Lower leg skin (tissue), 4 donors: ENCODE data around the gene ADCYAP1R1. TPM values are rescaled to one million over a fixed set of nuclear protein-coding genes. Genes with fewer than 3 reads are reported as not detected.

ENCODE experiments used
- DNase-seq, 2 donors: peaks; one replicate each; pipeline ENCODE4 v3.0.0-alpha.2; 2019; ENCODE audit warnings: low spot score in 2 of 2
- H3K4me3 ChIP-seq: fragments of 200-600 bp; sonication (generic); 2 replicates; pipeline ENCODE4 v1.5.1; 2017; ENCODE audit warnings: mild to moderate bottlenecking, low read depth; ENCODE audit not compliant: poor library complexity, severe bottlenecking
- CTCF ChIP-seq, 3 donors: fragments of 450-650 bp; IDR thresholded peaks; one replicate each; pipeline ENCODE4 v1.5.1; 2016; ENCODE audit warnings: antibody characterized with exemption in 3 of 3, mild to moderate bottlenecking in 3 of 3, moderate library complexity in 2 of 3
- POLR2A ChIP-seq, 2 donors: fragments of 450-650 bp; IDR thresholded peaks; one replicate each; pipeline ENCODE4 v1.6.1; 2016 to 2017; ENCODE audit warnings: antibody characterized with exemption in 2 of 2, mild to moderate bottlenecking in 1 of 2, moderate library complexity in 1 of 2
- WGBS, 2 donors: methylation state at CpG; one replicate each; pipeline ENCODE4 v1.1.5; 2018; 5-methylcytosine and 5-hydroxymethylcytosine counted together
- intact Hi-C: fragments of 100-400 bp; cut with DNase I; formaldehyde crosslinking; loops from one replicate; pipeline ENCODE4 v1.15.0; 2023; ENCODE audit warnings: low total_unique reads
- total RNA-seq, 4 donors: library from RNA; depleted of rRNA; stranded (reverse); fragments of >200 nt; gene quantifications; one replicate each; pipeline ENCODE4 v1.1.0, GENCODE V29; 2016

ADCYAP1R1 gene
- total RNA-seq, 4 donors from 2014 or later = 0.52 to 1.2 TPM; not detected in 2

DNA sequence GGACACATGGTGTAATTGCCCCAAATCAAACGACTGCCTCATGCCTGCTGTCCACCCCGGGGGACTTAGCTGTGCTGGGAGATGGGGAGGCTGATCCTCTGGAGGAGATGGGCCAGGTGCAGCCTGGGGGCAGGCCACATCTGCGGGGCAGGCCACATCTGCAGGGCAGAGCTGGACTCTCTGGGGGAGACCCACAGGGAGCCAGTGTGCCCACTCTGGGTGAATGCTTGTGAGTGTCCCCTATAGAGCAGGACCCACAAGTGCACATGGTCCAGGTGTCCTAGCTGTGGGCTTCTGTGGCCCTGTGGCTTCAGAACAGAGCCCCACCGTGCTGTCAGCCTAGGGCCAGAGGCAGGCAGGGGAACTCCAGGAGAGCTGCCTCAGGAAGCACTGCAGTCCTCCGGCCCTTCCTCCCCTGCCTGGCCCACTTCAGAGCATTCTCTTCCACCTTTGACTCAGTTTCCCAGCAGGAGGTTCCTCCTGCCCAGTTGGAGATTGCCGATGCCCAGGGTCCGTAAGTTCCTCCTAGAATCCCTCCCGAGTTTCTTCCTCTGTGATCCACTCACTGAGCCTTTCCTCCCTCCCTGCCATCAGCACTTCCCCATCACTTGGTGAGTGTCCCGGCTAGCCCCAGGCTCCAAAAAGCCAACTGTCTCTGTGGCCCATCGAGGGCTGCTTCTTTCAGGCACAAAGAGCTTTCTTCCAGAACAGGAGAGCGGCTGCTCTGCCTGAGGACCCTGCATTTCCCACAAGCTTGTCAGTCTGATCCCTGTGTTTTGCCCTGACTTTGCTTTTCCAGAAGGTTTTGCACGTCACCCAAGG, 50.3 kb downstream of the ADCYAP1R1 start:
- DNase-seq = peak in 1 of 2 donors; percentile 77
- intact Hi-C loops = no loop called here
- no peak overlapping the region for H3K4me3 ChIP-seq
- 77 to 81% methylated on average over 10 to 11 of the region's 12 CpGs for WGBS, 2 donors
- TF ChIP-seq POLR2A (IDR thresholded peaks at IDR 0.05) (no peak), CTCF (IDR thresholded peaks at IDR 0.05) (no peak)

DNA sequence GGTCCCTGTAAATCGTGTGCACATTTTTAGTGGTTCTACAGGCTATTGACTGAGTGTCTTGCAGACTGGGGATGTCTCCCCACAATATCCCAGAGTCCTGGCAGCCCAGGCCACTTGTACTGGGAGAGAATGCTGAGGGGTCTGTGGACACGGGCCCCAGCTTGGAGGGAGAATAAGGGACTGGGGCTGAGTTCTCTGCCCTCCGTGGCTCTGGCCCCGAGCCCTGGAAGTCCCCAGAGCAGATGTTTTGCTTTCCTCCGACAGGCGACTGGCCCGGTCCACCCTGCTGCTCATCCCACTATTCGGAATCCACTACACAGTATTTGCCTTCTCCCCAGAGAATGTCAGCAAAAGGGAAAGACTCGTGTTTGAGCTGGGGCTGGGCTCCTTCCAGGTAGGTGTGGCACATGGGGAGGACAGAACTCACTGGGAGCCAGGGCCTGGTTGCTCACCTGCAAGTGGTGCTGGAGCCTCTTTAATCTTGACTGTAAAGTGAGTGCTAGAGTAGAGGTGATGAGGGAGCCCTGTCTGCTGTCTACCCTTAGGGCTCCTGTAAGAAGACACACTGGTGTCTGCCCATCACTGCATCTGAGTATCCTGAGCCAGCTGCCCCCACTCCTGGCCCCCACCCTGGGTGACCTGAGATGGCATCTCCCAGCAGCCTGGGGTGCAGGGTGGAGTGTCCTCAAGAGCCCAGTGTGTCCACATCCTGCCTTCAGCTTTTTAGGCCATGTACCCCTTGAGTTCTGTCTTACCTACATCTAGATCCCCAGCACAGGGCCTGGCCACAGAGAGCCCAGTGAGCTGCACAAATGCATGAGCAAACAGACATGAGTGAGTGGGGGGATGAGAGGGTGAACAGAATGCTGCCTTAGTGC, 51.1 kb downstream of the ADCYAP1R1 start:
- H3K4me3 ChIP-seq = no peak overlapping the region
- intact Hi-C loops = no loop called here
- 48 to 68% methylated on average over 9 of the region's 9 CpGs for WGBS, 2 donors
- DNase-seq = peak in 1 of 2 donors; percentile 72
- TF ChIP-seq CTCF (IDR thresholded peaks at IDR 0.05) = no peak

- no peak for TF ChIP-seq CTCF (IDR thresholded peaks at IDR 0.05)
- no peak for TF ChIP-seq POLR2A (IDR thresholded peaks at IDR 0.05)
- 61 to 63% methylated on average over 8 of the region's 8 CpGs for WGBS, 2 donors
These were observed 52.5 kb downstream of the ADCYAP1R1 start for GRCh38 chr7:31104361-31105255.

GRCh38 chr7:31105256-31105950, 53.3 kb downstream of the ADCYAP1R1 start:
- DNase-seq = peak in 1 of 2 donors; percentile 71
- no peak overlapping the region for H3K4me3 ChIP-seq
- intact Hi-C loops = no loop called here
- 89 to 96% methylated on average over 7 of the region's 7 CpGs for WGBS, 2 donors
- TF ChIP-seq POLR2A (IDR thresholded peaks at IDR 0.05) (no peak), CTCF (IDR thresholded peaks at IDR 0.05) (no peak)

More at GRCh38 chr7:31104361-31105255, 52.5 kb downstream of the ADCYAP1R1 start:
- H3K4me3 ChIP-seq = no peak overlapping the region
- intact Hi-C loops = no loop called here
- DNase-seq = peak in 1 of 2 donors; percentile 68
